Measurements from ENCODE around the gene RAB40AL.
"Not testable (repeated sequence)": the region's sequence is repeated elsewhere in the genome, so short reads cannot be mapped to it uniquely, and the experiment has no call there.

Gene RAB40AL

GRCh38 chrX:102936972-102937371 is at the start of gene RAB40AL:
Gene RAB40AL, plus strand, starts transcription at chrX:102937272. Its CDS starts 47 bp downstream, at chrX:102937319.
- not testable (repeated sequence) for DNase-seq (ENCODE audit: low spot score)

DNA sequence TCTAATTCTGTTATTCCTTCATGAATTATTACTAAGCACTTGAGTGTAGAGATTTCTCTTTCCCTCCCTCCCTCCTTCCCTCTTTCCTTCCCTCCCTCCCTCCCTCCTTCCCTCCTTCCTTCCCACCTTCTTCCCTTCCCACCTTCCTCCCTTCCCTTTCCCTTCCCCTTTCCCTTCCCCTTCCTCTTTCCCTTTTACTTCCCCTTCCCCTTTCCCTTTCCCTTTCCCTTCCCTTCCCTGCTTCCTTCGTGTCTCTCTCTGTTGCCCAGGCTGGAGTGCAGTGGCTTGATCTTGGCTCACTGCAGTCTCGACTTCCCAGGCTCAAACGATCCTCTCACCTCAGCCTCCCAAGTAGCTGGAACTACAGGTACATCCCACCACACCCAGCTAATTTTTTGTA is 49.4 kb upstream of the RAB40AL start:
- DNase-seq (ENCODE audit: low spot score) = no peak

DNA sequence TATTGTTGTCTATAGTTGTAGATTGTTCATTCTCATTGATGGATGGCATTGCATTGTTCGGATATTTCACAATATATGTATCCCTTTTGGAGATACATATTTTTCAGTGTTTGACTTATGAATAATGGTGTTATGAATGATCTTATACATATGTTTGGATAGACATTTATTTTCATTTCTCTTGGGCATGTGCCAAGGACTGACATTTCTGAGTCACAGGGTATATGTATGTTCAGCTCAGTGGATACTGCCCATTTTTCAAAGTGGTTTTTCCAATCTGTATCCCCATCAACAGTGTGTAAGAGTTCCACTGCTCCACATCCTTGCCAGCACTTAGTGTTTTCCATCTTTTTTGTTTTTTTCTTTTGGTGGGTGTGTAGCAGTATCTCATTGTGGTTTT is 45.0 kb upstream of the RAB40AL start:
- DNase-seq (ENCODE audit: low spot score) = no peak

DNA sequence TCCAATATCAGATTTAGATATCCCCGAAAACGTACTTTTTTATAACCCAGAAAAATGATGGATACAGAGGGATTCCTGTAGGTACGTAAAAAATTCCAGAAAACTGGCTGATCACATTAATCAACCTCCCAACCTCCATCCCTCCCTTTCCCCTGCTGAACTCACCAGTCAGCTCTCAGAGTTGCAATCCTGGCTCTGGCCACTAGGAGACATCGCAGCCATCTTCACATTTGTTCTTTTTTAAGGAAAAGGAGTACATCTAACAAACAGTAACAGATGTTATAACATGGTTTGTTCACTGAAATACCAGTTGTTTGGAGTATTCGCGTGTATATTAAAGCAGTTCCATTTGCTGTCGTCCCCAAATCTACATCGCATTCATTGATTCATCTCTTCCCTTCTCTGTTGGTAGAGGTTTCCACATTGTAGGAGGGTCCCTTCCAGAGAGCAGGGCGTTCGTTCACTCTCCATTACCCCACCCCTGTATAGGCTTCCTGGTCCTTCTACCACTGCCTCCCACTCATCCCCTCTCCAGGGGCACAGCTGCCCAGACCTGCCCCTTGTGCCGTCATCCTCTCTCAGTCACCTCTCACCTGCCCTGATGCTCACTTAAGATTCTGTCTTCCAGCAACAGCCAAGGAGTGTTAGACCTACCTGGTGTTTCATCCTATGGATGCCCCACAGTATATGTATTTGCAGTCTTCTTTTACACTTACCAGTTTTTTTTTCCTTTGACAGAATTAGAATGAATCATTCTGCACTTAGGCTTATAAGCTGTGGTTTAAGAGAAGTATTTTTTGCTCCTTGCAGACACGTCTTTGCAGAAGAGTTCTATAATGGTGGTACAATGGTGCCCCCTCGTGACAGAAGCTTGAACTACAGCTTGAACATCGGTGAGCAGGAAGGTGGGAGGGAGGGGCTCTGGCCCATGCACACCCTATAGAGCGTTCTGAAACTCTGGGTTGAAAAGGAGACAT is 36.8 kb upstream of the RAB40AL start:
- peak; percentile 12 for DNase-seq (ENCODE audit: low spot score)

GRCh38 chrX:102902355-102902754 is 34.7 kb upstream of the RAB40AL start:
- no peak for DNase-seq (ENCODE audit: low spot score)

DNA sequence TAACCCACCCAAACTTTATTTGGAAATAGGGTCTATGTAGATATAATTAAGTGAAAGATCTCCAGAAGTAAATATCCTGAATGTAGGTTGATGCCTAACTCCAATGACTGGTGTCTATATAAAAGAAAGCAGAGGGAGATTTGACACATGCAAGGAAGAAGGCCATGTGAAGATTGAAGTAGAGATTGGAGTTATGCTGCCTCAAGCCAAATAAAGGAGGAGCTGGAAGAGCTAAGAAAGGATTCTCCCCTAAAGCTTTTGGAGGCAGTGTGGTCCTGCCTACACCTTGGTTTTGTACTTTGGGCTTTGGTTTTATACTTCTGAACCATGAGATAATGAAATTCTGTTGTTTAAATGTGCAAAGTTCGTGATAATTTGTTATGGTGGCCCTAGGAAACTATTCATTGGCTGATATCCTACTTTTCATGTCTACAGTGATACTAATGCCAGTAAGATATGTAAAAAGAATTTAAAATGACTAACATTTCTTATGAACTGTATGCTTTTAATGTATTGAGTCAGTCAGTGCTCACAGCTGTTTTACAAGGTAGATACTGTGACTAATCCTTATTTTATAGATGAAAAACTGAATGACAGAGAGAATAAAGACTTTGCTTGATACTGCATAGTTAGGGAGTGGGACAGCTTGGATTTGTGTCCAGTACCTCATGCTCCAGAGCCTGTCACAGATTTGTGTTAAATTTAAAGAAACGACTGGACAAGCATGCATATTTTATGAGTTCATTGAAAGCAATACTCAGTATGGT is 5.9 kb upstream of the RAB40AL start:
- no peak for DNase-seq (ENCODE audit: low spot score)

DNA sequence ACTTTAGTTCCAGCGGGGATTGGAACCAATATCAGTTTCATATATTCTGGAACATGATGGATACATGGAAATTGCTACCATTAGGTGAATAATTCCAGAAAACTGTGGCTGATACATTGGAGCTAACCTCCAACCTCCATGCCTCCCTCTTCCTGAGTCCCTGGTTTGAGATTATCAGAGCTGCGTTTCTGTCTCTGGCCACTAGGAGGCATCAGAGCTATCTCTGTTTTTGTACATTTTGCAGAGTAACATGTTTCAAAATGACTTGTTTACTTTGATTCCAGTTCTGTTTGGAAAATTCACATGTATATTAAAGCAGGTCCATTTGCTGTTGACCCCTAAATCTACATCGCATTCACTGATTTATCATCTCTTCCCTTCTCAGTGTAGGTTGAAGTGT is 2.4 kb upstream of the RAB40AL start:
- DNase-seq (ENCODE audit: low spot score) = peak; percentile 17

GRCh38 chrX:102950908-102951866 is 14.1 kb downstream of the RAB40AL start:
- DNase-seq (ENCODE audit: low spot score) = peak; percentile 19

- no peak for DNase-seq (ENCODE audit: low spot score)
Measured at GRCh38 chrX:102957751-102958150, 20.7 kb downstream of the RAB40AL start.

DNA sequence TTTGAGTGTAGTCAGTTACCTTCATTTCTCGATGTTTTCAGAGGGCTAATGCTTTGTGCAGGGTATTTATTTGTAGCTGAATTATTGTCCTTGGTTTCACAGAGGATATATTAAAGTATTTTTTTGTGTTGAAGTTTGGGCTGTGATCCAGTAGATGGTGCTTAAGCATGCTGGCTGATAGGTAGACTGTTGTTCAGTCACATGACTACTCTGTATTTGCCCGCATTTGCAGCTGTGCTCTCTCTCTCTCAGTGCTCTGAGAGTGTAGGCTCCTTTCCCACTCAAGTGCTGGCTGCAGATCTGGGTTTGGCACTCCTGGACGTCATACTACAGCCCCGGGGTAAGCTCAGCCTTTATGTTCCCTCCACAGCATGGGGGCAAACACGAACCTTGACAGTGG is 21.7 kb downstream of the RAB40AL start:
- no peak for DNase-seq (ENCODE audit: low spot score)

- DNase-seq (ENCODE audit: low spot score) = peak; percentile 46
Measured at GRCh38 chrX:102959471-102959870, 22.4 kb downstream of the RAB40AL start.

- no peak for DNase-seq (ENCODE audit: low spot score)
Measured at GRCh38 chrX:102963955-102964354, 26.9 kb downstream of the RAB40AL start.

DNA sequence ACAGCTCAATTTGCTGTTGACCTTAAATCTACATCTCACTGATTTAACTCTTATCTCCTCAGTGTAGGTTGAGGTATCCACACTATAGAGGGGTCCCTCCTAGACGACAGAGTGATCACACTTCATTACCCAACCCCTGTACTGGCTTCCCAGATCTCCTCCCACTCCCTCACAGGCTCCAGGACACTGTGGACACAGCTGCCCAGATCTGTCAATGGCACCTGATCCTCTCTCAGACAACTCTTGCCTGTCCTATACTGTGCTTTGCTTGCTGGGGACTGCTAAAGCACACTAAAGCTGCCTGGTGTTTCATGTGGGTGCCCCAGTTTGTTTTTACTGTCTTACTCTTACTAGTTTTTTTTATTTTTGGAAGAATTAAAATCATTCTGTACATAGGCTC is 27.9 kb downstream of the RAB40AL start:
- no peak for DNase-seq (ENCODE audit: low spot score)

DNA sequence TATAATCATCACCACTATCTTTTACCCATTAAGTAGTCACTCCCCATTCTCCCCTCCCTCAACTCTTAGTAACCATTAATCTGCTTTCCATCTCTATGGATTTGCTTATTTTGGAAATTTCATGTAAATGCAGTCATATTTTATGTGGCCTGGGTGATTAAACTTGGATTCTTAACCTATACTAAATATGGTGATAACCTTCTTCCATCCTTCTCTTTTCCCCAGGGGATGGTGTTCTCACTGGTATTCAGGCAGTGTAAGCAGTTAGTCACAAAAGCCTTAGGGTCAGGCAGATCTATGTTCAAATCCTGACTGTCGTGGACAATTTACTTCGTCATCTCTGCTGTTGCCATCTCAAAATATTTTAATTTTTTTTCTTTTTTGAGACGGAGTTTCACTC is 29.6 kb downstream of the RAB40AL start:
- peak; percentile 43 for DNase-seq (ENCODE audit: low spot score)

GRCh38 chrX:102968216-102968615 is 31.1 kb downstream of the RAB40AL start:
- DNase-seq (ENCODE audit: low spot score) = no peak

GRCh38 chrX:102971536-102971935 is 34.5 kb downstream of the RAB40AL start:
- not testable (repeated sequence) for DNase-seq (ENCODE audit: low spot score)

DNA sequence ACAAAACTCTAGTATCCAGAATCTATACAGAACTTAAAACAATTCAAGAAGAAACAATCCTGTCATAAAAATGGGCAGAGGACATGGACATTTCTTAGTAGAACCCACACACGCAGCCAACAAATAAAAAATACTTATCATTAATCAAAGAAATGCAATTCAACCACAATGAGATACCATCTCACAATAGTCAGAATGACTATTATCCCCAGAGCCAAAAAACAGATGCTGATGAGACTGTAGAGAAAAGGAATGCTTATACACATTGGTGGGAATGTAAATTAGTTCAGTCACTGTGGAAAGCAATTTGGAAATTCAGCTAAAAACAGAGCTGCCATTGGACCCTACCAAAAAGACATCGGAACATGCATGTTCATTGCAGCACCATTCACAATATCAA is 37.9 kb downstream of the RAB40AL start:
- no peak for DNase-seq (ENCODE audit: low spot score)

- no peak for DNase-seq (ENCODE audit: low spot score)
Measured at GRCh38 chrX:102976286-102976685, 39.2 kb downstream of the RAB40AL start.

- DNase-seq (ENCODE audit: low spot score) = no peak
Measured at GRCh38 chrX:102976793-102977495, 39.9 kb downstream of the RAB40AL start.

DNA sequence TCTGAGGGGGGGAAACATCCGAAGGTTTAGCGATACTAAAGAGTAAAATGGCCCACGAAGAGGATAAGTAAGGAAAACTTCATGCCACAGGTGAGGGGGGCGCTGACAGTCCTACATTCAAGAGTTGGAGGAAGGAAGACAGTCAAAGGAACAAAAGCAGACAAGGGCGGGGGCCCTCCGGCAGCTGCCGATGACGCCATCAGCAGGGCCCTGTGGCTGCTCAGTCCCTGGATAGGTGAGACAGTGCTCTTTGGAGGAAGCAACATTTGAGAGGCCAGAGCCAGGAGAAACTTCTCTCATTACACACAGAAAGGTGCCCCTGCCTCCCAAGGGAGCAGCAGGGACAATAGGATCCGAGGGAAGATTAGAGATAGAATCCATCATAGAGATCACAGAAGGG is 41.5 kb downstream of the RAB40AL start:
- no peak for DNase-seq (ENCODE audit: low spot score)

DNA sequence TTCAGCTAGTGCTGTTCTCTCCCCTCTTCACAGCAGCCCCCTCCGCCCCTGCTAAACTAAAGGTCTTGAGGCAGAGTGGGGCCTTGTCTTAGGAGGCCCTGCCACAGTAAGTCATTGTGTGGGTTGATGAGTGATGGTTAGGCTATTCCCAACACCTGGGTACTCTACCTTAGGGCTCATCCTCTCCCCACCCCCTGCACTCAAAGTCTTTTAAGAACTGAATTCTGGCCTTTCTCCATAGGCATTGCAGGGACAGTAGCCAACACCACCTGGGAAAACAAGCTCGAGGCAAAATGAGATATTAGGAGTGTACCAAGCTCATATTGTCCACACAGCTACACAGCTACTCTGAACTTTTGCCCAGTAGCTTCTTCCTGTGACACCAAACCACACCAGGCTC is 42.5 kb downstream of the RAB40AL start:
- no peak for DNase-seq (ENCODE audit: low spot score)
